Myometrial cell (primary cell): Measurements from ENCODE around the gene CAPZA1. TPM values are rescaled to one million over a fixed set of nuclear protein-coding genes. Genes with fewer than 3 reads are reported as not detected.

Experiments used
- total RNA-seq: library from RNA; depleted of rRNA; stranded (reverse); fragments of >200 nt; gene quantifications from 2 replicates; pipeline ENCODE4 v1.2.3, GENCODE V29; 2015

The CAPZA1 gene
- total RNA-seq = 271 and 279 TPM in 2 replicates

DNA sequence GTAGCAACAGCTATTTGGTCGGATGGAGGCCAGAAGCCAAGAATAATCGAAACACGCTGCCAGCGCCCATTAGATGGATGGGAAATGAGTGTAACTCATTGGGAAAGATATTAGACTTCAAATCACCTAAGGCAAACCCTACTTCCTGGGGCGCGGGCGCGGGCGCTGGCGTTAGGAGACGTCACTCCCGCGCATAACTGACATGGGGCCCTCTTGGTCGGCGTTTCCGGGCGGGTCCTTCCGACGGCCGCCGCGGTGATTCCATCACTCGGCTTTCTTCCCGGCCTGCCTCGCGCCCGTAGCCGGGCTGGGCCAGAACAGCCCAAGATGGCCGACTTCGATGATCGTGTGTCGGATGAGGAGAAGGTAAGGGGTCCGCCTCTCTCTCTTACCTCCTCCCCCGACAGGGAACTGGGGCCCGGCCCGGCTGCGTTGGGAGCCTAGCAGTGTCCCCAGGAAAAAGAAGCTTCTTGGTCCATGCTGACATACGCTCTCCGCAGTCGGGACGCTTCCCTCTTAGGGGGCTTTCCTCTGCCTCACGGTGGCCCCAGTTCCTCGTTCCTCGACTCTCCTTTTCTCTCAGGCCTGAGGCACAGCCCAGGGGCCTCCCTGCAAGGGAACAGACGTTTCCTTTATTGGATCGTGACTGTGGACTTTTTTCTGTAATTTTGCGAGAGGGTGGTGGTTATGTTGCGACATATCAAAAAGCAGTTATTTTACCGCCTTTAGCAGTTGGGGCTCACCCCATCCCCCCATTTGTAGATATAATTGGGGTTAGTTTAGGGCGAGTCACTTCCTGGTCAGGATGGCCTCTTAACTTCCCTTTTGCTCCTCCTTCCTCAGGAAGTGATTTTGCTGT is at the start of gene CAPZA1:
Gene CAPZA1, plus strand, starts transcription at position 315 of the 859 bp plus-strand sequence. Its CDS starts 13 bp downstream, at position 328.

DNA sequence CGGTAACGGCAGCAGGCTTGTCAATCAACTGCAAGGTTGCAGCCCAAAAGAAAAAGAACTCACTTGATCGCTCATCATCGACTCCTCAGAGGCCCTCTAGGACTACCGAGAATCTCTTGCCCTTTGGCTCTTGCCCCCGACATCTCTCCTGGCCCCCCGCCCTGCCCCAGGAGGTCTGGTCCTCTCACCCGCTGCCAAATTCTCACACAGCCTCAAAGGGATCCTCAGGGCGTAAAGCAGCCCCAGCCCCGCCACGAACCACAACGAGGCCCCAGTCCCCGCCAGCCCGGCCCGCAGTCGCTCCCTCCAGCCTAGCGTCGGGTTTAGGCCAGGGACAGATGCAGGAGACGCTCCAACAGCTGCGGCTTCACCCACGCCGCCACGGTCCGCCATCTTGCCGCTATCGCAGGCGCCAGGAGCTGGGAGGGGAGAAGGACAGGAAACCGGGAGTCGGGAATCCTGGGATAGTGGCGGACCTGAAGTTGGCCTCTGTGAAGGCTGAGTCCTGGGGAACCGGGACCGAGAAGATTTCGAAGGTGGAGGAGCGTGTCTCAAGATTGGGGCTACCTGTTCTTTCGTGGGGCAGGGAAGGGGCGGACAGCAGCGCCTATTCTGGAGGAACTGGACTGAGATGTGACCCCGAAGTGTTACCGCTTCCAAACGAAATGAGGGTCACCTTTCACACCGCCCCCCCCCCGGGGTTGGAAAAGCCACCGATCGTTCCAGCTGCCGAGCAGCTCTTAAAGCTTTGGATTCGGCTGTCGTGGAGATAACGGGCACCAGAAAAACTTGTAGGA is 713 bp upstream of the CAPZA1 start, which contains the start of gene ST7L:
Gene ST7L, minus strand, starts transcription at position 421 of the 797 bp plus-strand sequence. Its CDS starts 28 bp downstream, at position 393.

DNA sequence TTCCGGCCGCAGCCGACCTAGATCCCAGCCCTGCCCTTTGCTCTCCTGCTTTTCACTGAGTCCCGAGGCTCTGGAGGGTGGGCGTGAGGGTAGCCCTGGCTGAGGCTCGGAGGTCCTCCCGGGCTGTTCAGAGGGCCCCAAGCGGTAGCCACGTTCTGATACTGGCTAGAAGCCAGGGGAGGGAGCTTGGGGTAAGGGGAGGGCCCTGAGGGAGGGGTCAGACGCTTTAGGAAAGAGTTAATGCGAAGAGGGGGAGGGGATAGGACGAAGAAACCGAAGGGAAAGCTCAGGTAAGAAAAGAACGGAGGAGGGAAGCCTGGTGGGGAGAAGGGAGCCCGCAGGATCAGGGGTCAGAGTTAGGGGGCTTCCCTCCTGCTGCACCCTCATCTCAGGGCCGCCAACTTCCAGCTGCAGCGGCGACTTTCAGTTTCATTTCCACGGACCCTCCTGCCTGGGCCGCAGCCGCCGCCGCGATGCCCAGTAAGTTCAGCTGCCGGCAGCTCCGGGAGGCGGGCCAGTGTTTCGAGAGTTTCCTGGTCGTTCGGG is 54.9 kb downstream of the CAPZA1 start, which contains the start of gene MOV10:
Gene MOV10, plus strand, starts transcription at position 220 of the 546 bp plus-strand sequence. Its CDS starts 254 bp downstream, at position 474.

DNA sequence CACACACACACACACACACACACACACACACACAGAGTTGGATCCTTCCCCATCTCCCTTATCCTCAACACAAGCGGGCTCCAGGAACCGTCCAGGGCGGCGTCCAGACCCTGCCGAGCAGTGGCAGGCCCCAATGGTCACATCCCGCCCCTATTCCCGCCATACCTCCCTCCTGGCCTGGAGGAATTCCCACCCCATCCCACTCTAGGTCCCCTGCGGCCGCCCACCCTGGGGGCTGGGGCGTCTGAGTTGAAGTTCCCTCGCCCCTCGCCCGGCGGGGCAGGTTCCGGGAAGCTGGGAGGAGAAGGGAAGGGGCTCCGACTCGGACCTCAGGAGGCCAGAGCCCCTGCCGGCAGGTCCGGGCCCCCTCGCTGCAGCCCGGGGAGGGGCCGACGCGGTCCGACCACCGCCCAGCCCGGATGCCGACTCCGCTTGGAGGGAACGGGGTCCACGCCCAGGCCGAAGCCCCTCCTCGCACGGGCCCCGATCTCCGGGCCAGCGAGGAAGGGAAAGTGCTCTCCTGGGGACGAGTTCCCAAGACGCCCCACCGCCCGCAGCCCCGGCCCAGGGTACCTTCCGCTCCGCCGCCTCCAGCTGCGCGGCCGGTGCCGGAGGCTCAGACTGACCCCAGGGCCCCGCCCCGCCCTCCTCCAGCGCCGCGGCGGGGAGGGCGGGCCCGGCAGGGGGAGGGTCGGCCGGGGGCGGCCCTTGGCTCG is 87.0 kb downstream of the CAPZA1 start, which contains the start of gene RHOC:
Gene RHOC, minus strand, starts transcription at position 623 of the 716 bp plus-strand sequence. CDS start 3,328 bp downstream, outside the sequence.

DNA sequence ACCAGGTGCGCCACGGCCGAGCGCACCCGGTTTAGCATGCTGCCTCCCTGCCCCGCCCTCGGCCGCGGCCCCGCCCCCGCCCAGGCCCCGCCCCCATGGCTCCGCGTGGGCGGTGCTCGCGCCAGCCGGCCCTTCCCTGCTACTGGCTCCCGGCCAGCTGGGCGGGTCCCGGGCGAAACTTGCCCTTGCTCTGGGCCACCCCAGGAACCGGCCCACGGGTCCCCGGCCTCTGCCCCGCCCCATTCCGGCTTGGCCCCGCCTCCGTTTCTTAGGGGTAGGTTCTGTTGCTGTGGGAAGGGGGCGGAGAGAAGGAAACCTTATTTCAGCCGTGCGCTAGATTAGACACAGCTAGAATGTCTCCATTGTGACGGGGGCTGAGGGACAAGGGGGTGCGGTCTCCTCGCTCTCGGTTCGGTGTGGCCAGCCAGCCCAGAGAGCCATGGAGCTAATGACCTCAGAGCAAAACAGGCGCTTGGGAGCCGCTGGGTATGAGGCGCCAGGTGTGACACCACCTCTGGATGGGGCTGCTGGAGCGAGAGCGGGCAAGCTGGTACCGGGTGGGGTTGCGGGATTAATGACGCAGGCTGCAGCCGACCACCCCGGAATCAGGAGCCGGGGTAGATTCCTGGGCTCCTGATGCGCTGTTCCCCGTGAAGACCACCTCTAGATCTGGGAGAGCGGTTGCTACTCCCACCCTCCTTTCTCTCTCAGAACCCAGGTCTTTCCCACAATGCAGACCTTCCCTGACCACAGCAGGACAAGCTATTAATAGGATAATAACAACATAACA is 95.8 kb downstream of the CAPZA1 start, which contains the start of gene PPM1J:
Gene PPM1J, minus strand, starts transcription at position 69 of the 790 bp plus-strand sequence. Its CDS starts 31 bp downstream, at position 38.

Other genes with a start within 250 kb of the CAPZA1 start
- 13.0 and 17.5 TPM in 2 replicates for gene CTTNBP2NL, start 223.6 kb upstream of the CAPZA1 start, total RNA-seq
- gene WNT2B, start 110.9 kb upstream of the CAPZA1 start, total RNA-seq = 5.7 and 6.3 TPM in 2 replicates
- 8.4 and 16.5 TPM in 2 replicates for gene ST7L, start 691 bp upstream of the CAPZA1 start, total RNA-seq
- 32.0 and 47.1 TPM in 2 replicates for gene MOV10, start 54.8 kb downstream of the CAPZA1 start, total RNA-seq
- 922 and 1,053 TPM in 2 replicates for gene RHOC, start 87.3 kb downstream of the CAPZA1 start, total RNA-seq
- 0.86 and 6.9 TPM in 2 replicates for gene PPM1J, start 95.5 kb downstream of the CAPZA1 start, total RNA-seq